GM12878 (cell line): ENCODE measurements around the gene STK4. TPM values are rescaled to one million over a fixed set of nuclear protein-coding genes. Genes with fewer than 3 reads are reported as not detected.

Source experiments
- ATAC-seq: fragments of 200-7000 bp; cut with Tn5 transposase; 3 replicates; pipeline ENCODE4 v1.9.1; 2020; ENCODE audit warnings: mild to moderate bottlenecking, moderate library complexity
- BruUV-seq: library from RNA; stranded (reverse); fragments of 400-500 nt; replicated peaks from 2 replicates; lab custom pipeline; 2021; lab: Mats Ljungman, UMichigan
- CTCF ChIA-PET: fragments of 300-600 bp; sonication (Branson Sonifier 250); formaldehyde crosslinking; extraction: SDS; loops from one replicate; lab custom pipeline; 2021; ENCODE audit warnings: inconsistent platforms; lab: Yijun Ruan, JAX
- POLR2A ChIA-PET: fragments of 350-600 bp; formaldehyde crosslinking; extraction: SDS; loops from one replicate; lab custom pipeline; 2021; ENCODE audit warnings: inconsistent platforms; lab: Charles Lee
- RAD21 ChIA-PET: fragments of 300-600 bp; sonication (Branson Sonifier 250); formaldehyde crosslinking; loops from one replicate; lab custom pipeline; 2023; ENCODE audit warnings: antibody characterized with exemption; ENCODE audit not compliant: unreplicated experiment; lab: Charles Lee
- SMC1A ChIA-PET: fragments of 300-600 bp; sonication (Branson Sonifier 250); formaldehyde crosslinking; loops from one replicate; lab custom pipeline; 2023; ENCODE audit not compliant: unreplicated experiment, uncharacterized antibody; lab: Charles Lee
- DNase-seq: peaks from one replicate; pipeline ENCODE4 v3.0.0-alpha.2; 2011; ENCODE audit warnings: low read depth, low spot score
- FAIRE-seq: peaks from 3 replicates; lab custom pipeline; 2011; peaks lifted over from hg19 to GRCh38; lab: Jason Lieb, UNC
- H2AFZ ChIP-seq: 2 replicates; pipeline ENCODE4 v1.6.0; 2011; ENCODE audit warnings: low read depth, low read length, control low read depth; ENCODE audit not compliant: control insufficient read depth
- H3K27ac ChIP-seq: 2 replicates; pipeline ENCODE4 v1.5.1; 2011; ENCODE audit warnings: control low read depth; ENCODE audit not compliant: control insufficient read depth, insufficient read depth
- H3K27me3 ChIP-seq, 2 experiments: replicated peaks in 1 of 2; 2 replicates each; pipeline versions ENCODE4 v1.6.0 to v1.6.1; 2011; ENCODE audit warnings: low read length in 1 of 2; ENCODE audit not compliant: control insufficient read depth in 2 of 2, insufficient read depth in 2 of 2
- H3K36me3 ChIP-seq, 2 experiments: 2 replicates each; pipeline ENCODE4 v1.5.1; 2011; ENCODE audit warnings: low read length in 1 of 2; ENCODE audit not compliant: control insufficient read depth in 2 of 2, insufficient read depth in 2 of 2
- H3K4me1 ChIP-seq: 2 replicates; pipeline ENCODE4 v1.6.1; 2011; ENCODE audit warnings: mild to moderate bottlenecking, low read length, moderate library complexity, mixed read lengths; ENCODE audit not compliant: control insufficient read depth, insufficient read depth
- H3K4me2 ChIP-seq: 2 replicates; pipeline ENCODE4 v1.6.0; 2011; ENCODE audit warnings: control low read depth; ENCODE audit not compliant: control insufficient read depth, insufficient read depth
- H3K4me3 ChIP-seq: fragments of 200-600 bp; sonication (generic); 2 replicates; pipeline ENCODE4 v1.5.1; 2016
- H3K79me2 ChIP-seq: 2 replicates; pipeline ENCODE4 v1.6.0; 2011; ENCODE audit warnings: low read length; ENCODE audit not compliant: control insufficient read depth, insufficient read depth
- H3K9ac ChIP-seq: 2 replicates; pipeline ENCODE4 v1.8.0; 2011; ENCODE audit warnings: low read length, control low read depth, mixed read lengths; ENCODE audit not compliant: control insufficient read depth, insufficient read depth
- H3K9me3 ChIP-seq: replicated peaks from 3 replicates; pipeline ENCODE4 v1.5.1; 2011; ENCODE audit warnings: mild to moderate bottlenecking, low read length; ENCODE audit not compliant: control insufficient read depth, insufficient read depth
- H4K20me1 ChIP-seq: 2 replicates; pipeline ENCODE4 v1.6.0; 2011; ENCODE audit not compliant: control insufficient read depth, insufficient read depth
- CEBPB ChIP-seq, 2 experiments: fragments of 150-350 bp in 1 of 2; IDR thresholded peaks; 2 replicates each; pipeline ENCODE4 v1.6.1; 2012 to 2014; ENCODE audit warnings: low read depth in 2 of 2, low read length in 2 of 2, borderline replicate concordance in 1 of 2, inconsistent platforms in 1 of 2
- MXI1 ChIP-seq: fragments of 150-350 bp; IDR thresholded peaks from 2 replicates; pipeline ENCODE4 v1.6.1; 2011; ENCODE audit warnings: low read depth, mild to moderate bottlenecking, inconsistent platforms, low read length, improper control_type of control experiment
- SIX5 ChIP-seq: IDR thresholded peaks from 2 replicates; pipeline ENCODE4 v1.6.1; 2011; ENCODE audit warnings: mild to moderate bottlenecking, low read depth, low read length, moderate library complexity; ENCODE audit not compliant: severe bottlenecking
- SRF ChIP-seq, 2 experiments: IDR thresholded peaks; 2 replicates each; pipeline ENCODE4 v1.6.1; 2011; ENCODE audit warnings: low read depth in 2 of 2, low read length in 2 of 2, mild to moderate bottlenecking in 1 of 2, moderate library complexity in 1 of 2
- SUZ12 ChIP-seq: fragments of 200-600 bp; sonication (generic); IDR thresholded peaks from one replicate; pipeline ENCODE4 v1.6.1; 2018; ENCODE audit warnings: antibody characterized with exemption, mild to moderate bottlenecking; ENCODE audit not compliant: unreplicated experiment
- TAF1 ChIP-seq: IDR thresholded peaks from 2 replicates; pipeline ENCODE4 v1.6.1; 2011; ENCODE audit warnings: mild to moderate bottlenecking, low read depth, low read length, borderline replicate concordance
- ZNF622 ChIP-seq: fragments of 450-650 bp; IDR thresholded peaks from 2 replicates; pipeline ENCODE4 v1.6.1; 2017; ENCODE audit warnings: mild to moderate bottlenecking, inconsistent platforms
- ZZZ3 ChIP-seq: IDR thresholded peaks from 2 replicates; pipeline ENCODE4 v1.6.1; 2011; ENCODE audit warnings: low read depth; ENCODE audit not compliant: control insufficient read depth, insufficient read length
- WGBS: methylation state at CpG from one replicate; pipeline ENCODE4 v1.1.6; 2016; ENCODE audit warnings: low lambda C conversion rate; ENCODE audit not compliant: insufficient replicate concordance, insufficient coverage; ENCODE audit errors: missing lambda C conversion rate; 5-methylcytosine and 5-hydroxymethylcytosine counted together
- in situ Hi-C: fragments of 300-500 bp; cut with MboI; formaldehyde crosslinking; loops from 9 replicates; pipeline ENCODE4 v1.14.3; 2018; ENCODE audit warnings: mixed read lengths
- intact Hi-C: fragments of 100-400 bp; cut with micrococcal nuclease; formaldehyde crosslinking; loops from one replicate; pipeline ENCODE4 v1.14.2; 2022; ENCODE audit not compliant: unreplicated experiment
- polyA plus RNA-seq, 11 experiments: library from polyadenylated mRNA; depleted of rRNA in 4 of 11; unstranded in 6 of 11; stranded (reverse) in 5 of 11; fragments of >200 nt; fragmentation: Nextera tagmentation in 4 of 11; fragmentation: Illumina TruSeq in 1 of 11; extraction: Ambion mirVana in 4 of 11; extraction: Trizol in 1 of 11; gene quantifications; 1 replicate in 1 of 11; 2 replicates in 10 of 11; pipeline versions ENCODE4 v1.2.1 to v1.2.3, GENCODE V29; 2011 to 2016; ENCODE audit warnings: inconsistent platforms in 2 of 11, missing spikeins in 2 of 11, low read depth in 1 of 11
- total RNA-seq, 4 experiments: library from RNA; depleted of rRNA in 3 of 4; stranded (reverse); fragments of >200 nt in 3 of 4; fragmentation: Illumina TruSeq in 1 of 4; extraction: Trizol in 1 of 4; gene quantifications; 2 replicates each; pipeline versions ENCODE4 v1.2.1 to v1.2.3, GENCODE V29; 2013 to 2021
- TF ChIP-seq, protein P1 (sequence below): IDR thresholded peaks from 2 replicates; pipeline ENCODE4 v1.6.1; 2011; ENCODE audit warnings: mild to moderate bottlenecking, low read depth, low read length, moderate library complexity; ENCODE audit not compliant: insufficient replicate concordance
- TF ChIP-seq, protein P2 (sequence below): fragments of 150-350 bp; IDR thresholded peaks from 2 replicates; pipeline ENCODE4 v1.6.1; 2014; ENCODE audit warnings: mild to moderate bottlenecking, low read depth, low read length

Gene STK4
- total and polyA plus RNA-seq, 10 of the 15 experiments (the other 5 are each of a cell fraction or from before 2014, with no cell fraction given), result 24.0 to 135 (median 89.7) TPM

DNA sequence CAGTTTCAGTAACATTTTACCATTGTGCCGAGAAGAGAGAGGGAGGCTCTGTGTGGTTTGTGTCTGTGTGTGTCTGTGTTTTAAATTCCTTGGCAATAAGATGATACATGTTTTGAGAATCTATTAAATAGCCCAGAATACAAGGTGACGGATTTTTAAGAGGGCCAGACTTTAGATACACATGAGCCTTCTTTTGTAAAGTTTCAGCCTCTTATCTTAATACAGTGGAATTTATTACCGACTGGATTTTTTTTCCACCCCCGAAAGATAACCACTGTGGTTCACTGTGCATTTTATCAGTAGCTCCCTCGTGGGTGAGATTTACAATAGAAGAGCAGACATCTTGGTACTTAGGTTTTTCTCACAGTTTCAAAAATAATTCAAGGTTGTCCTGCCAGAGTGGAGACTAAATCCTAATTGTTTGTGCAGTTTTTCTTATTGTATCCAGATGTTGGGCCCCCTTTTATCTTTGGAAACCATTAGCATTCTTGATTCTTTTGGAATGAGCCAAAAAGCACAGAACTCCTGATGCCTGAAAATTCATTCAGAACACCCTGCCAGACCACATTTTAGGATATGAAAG, 49.9 kb downstream of the STK4 start:
- 85% methylated on average over 5 of the region's 5 CpGs for WGBS
- Histone ChIP-seq H4K20me1 (peaks cover 3% of the 10 kb centered on the region; the same call in 1 of the 2 replicates), H3K36me3 (peaks cover 3 to 40% of the 10 kb centered on the region in 2 experiments), H3K27ac (no peak overlapping the region), H3K4me2 (no peak overlapping the region), H3K9me3 (no peaks in the 10 kb centered on the region), H3K79me2 (peaks cover 9% of the 10 kb centered on the region), H3K4me3 (no peak overlapping the region), H3K27me3 (no peaks in the 10 kb centered on the region), H3K4me1 (no peaks in the 10 kb centered on the region), H3K9ac (no peak overlapping the region)
- ChIA-PET POLR2A (no interaction called here), RAD21 (interaction anchor here (1.1 to 1.2 kb wide), 2 partner anchors 23 to 79 kb away, joined by 3 to 4 read pairs; no protein-coding TSS in a partner anchor), CTCF (interaction anchor here (1.0 to 1.6 kb wide), 3 partner anchors 19 to 80 kb away, joined by 3 to 5 read pairs (median 4); no protein-coding TSS in a partner anchor), SMC1A (interaction anchor here (0.6 to 1.3 kb wide), 4 partner anchors 13 to 274 kb away, joined by 3 to 5 read pairs (median 3); no protein-coding TSS in a partner anchor)
- in situ Hi-C loops (no loop called here), intact Hi-C loops (no loop called here)
- BruUV-seq, result no TSS peak
- no peak for DNase-seq
- ATAC-seq, result no peak
- FAIRE-seq, result no peak
- no peak for TF ChIP-seq TAF1
- TF ChIP-seq, all 136 proteins: peak for 0
- H2AFZ ChIP-seq, result no peak overlapping the region

DNA sequence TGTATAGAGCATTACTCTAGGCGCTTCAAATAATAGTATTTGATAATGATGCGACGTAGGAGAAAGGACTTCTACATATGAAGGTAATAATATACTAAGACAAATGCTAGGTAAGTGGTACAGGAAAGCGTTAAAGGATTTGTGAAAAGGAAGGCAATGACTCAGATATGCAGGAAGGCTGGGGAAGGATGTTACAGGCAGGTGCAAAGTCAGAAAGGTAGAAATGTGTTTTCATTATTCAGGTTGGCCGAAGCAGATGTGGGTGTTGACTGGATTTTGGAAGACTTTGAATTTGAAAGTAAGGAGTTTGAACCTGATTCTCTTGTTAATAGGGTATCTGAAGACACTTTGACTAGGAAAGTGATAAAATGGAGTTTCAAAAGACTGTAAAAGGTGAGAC, 51.0 kb downstream of the STK4 start:
- ATAC-seq, result no peak
- ChIA-PET RAD21 (interaction anchor here (1.1 kb wide), 1 partner anchor 78 kb away, joined by 4 read pairs; no protein-coding TSS in a partner anchor), POLR2A (no interaction called here), SMC1A (interaction anchor here (1.1 kb wide), 1 partner anchor 100 kb away, joined by 3 read pairs; no protein-coding TSS in a partner anchor), CTCF (interaction anchor here (0.8 to 1.4 kb wide), 3 partner anchors 18 to 64 kb away, joined by 3 read pairs; no protein-coding TSS in a partner anchor)
- no peak for FAIRE-seq
- Histone ChIP-seq H3K27ac (no peak overlapping the region), H3K36me3 (peaks cover 3 to 40% of the 10 kb centered on the region in 2 experiments), H3K27me3 (no peaks in the 10 kb centered on the region), H4K20me1 (peaks cover 3% of the 10 kb centered on the region; the same call in 1 of the 2 replicates), H3K9me3 (no peaks in the 10 kb centered on the region), H3K79me2 (peaks cover 7% of the 10 kb centered on the region), H3K4me1 (no peaks in the 10 kb centered on the region), H3K4me3 (no peak overlapping the region), H3K4me2 (no peak overlapping the region), H3K9ac (no peak overlapping the region), H2AFZ (no peak overlapping the region)
- 87% methylated on average over 5 of the region's 5 CpGs for WGBS
- in situ Hi-C loops, result no loop called here
- intact Hi-C loops, result no loop called here
- DNase-seq, result no peak
- no TSS peak for BruUV-seq
- TF ChIP-seq CEBPB (IDR thresholded peaks at IDR 0.05; ENCODE audit: borderline replicate concordance in 1 of 2, low read depth in 2 of 2, low read length in 2 of 2), result no peak
- no peak for TF ChIP-seq SUZ12
- no peak for TF ChIP-seq SRF (IDR thresholded peaks at IDR 0.05; ENCODE audit: low read depth in 2 of 2, low read length in 2 of 2)
- no peak for TF ChIP-seq ZZZ3
- TF ChIP-seq, protein P1, sequence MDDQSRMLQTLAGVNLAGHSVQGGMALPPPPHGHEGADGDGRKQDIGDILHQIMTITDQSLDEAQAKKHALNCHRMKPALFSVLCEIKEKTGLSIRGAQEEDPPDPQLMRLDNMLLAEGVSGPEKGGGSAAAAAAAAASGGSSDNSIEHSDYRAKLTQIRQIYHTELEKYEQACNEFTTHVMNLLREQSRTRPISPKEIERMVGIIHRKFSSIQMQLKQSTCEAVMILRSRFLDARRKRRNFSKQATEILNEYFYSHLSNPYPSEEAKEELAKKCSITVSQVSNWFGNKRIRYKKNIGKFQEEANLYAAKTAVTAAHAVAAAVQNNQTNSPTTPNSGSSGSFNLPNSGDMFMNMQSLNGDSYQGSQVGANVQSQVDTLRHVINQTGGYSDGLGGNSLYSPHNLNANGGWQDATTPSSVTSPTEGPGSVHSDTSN, result no peak
- no peak for TF ChIP-seq ZNF622
- TF ChIP-seq, protein P2, sequence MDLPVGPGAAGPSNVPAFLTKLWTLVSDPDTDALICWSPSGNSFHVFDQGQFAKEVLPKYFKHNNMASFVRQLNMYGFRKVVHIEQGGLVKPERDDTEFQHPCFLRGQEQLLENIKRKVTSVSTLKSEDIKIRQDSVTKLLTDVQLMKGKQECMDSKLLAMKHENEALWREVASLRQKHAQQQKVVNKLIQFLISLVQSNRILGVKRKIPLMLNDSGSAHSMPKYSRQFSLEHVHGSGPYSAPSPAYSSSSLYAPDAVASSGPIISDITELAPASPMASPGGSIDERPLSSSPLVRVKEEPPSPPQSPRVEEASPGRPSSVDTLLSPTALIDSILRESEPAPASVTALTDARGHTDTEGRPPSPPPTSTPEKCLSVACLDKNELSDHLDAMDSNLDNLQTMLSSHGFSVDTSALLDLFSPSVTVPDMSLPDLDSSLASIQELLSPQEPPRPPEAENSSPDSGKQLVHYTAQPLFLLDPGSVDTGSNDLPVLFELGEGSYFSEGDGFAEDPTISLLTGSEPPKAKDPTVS, result no peak
- TF ChIP-seq SIX5, result no peak
- TF ChIP-seq MXI1, result no peak
